ENCODE measurements around the gene SLC44A3.
"Not testable (repeated sequence)": the region's sequence is repeated elsewhere in the genome, so short reads cannot be mapped to it uniquely, and the experiment has no call there.

The SLC44A3 gene

GRCh38 chr1:94840381-94840780 is 20.2 kb downstream of the SLC44A3 start:
- not testable (repeated sequence) for DNase-seq

GRCh38 chr1:94840808-94841207 is 20.7 kb downstream of the SLC44A3 start:
- DNase-seq = no peak

- no peak for DNase-seq
These were observed 23.3 kb downstream of the SLC44A3 start for GRCh38 chr1:94843430-94843829.

GRCh38 chr1:94843846-94844245 is 23.7 kb downstream of the SLC44A3 start:
- no peak for DNase-seq

- no peak for DNase-seq
These were observed 26.2 kb downstream of the SLC44A3 start for GRCh38 chr1:94846308-94846707.

GRCh38 chr1:94851571-94851970 is 31.4 kb downstream of the SLC44A3 start:
- no peak for DNase-seq

- no peak for DNase-seq
These were observed 32.6 kb downstream of the SLC44A3 start for GRCh38 chr1:94852788-94853187.

GRCh38 chr1:94854458-94855306 is 34.5 kb downstream of the SLC44A3 start:
- DNase-seq = peak; percentile 27 to 73 (median 57)

- no peak for DNase-seq
These were observed 35.1 kb downstream of the SLC44A3 start for GRCh38 chr1:94855307-94855700.

GRCh38 chr1:94856004-94856403 is 35.8 kb downstream of the SLC44A3 start:
- DNase-seq = no peak

GRCh38 chr1:94856868-94857267 is 36.7 kb downstream of the SLC44A3 start:
- DNase-seq = no peak

GRCh38 chr1:94858276-94858675 is 38.1 kb downstream of the SLC44A3 start:
- no peak for DNase-seq

GRCh38 chr1:94859174-94859573 is 39.0 kb downstream of the SLC44A3 start:
- no peak for DNase-seq

GRCh38 chr1:94862718-94863117 is 42.6 kb downstream of the SLC44A3 start:
- DNase-seq = no peak

- DNase-seq = no peak
These were observed 43.2 kb downstream of the SLC44A3 start for GRCh38 chr1:94863297-94863911.

GRCh38 chr1:94863919-94864318 is 43.8 kb downstream of the SLC44A3 start:
- DNase-seq = no peak

- DNase-seq = no peak
These were observed 44.7 kb downstream of the SLC44A3 start for GRCh38 chr1:94864821-94865220.

GRCh38 chr1:94865360-94865759 is 45.2 kb downstream of the SLC44A3 start:
- DNase-seq = no peak

GRCh38 chr1:94866164-94866807 is 46.1 kb downstream of the SLC44A3 start:
- DNase-seq = no peak

GRCh38 chr1:94871031-94871430 is 50.9 kb downstream of the SLC44A3 start:
- no peak for DNase-seq

- DNase-seq = no peak
These were observed 52.8 kb downstream of the SLC44A3 start for GRCh38 chr1:94872771-94873495.

- DNase-seq = no peak
These were observed 53.6 kb downstream of the SLC44A3 start for GRCh38 chr1:94873520-94874351.

All from T-helper 1 cell (primary cell).